HL-60 (cell line): ENCODE results near the gene SLC22A2.
"Not testable (repeated sequence)": the region's sequence is repeated elsewhere in the genome, so short reads cannot be mapped to it uniquely, and the experiment has no call there.

Experiments used
- CTCF ChIP-seq: IDR thresholded peaks from one replicate; pipeline ENCODE4 v1.5.1; 2011; ENCODE audit warnings: low read length, control low read depth, inconsistent platforms; ENCODE audit not compliant: insufficient read depth
- POLR2AphosphoS5 ChIP-seq: IDR thresholded peaks from 2 replicates; pipeline ENCODE4 v1.6.1; 2012; ENCODE audit warnings: low read depth

- not testable (repeated sequence) for TF ChIP-seq CTCF, POLR2AphosphoS5
These were observed 22.3 kb downstream of the SLC22A2 start for GRCh38 chr6:160236235-160236872.
